H1 (cell line): ENCODE measurements around the gene IFIT5. TPM values are rescaled to one million over a fixed set of nuclear protein-coding genes. Genes with fewer than 3 reads are reported as not detected.

ENCODE experiments used
- CTCF ChIA-PET: fragments of 300-600 bp; sonication (Branson Sonifier 250); formaldehyde crosslinking; loops from one replicate; lab custom pipeline; 2021; ENCODE audit not compliant: partially characterized antibody; lab: Charles Lee
- POLR2A ChIA-PET: fragments of 300-600 bp; sonication (Branson Sonifier 250); formaldehyde crosslinking; loops from one replicate; lab custom pipeline; 2021; ENCODE audit warnings: inconsistent platforms; ENCODE audit not compliant: partially characterized antibody; lab: Charles Lee
- DNase-seq, 2 experiments: peaks; one replicate each; pipeline versions ENCODE4 v3.0.0 to v3.0.0-alpha.2; 2010 to 2022; ENCODE audit warnings: low spot score in 2 of 2, low read depth in 1 of 2, mixed read lengths in 1 of 2
- FAIRE-seq: peaks from 2 replicates; lab custom pipeline; 2011; peaks lifted over from hg19 to GRCh38; lab: Jason Lieb, UNC
- H2AFZ ChIP-seq: 2 replicates; pipeline ENCODE4 v1.8.1; 2012; ENCODE audit warnings: low read length, inconsistent platforms
- H2AK5ac ChIP-seq: 2 replicates; pipeline ENCODE4 v1.6.1; 2013; ENCODE audit warnings: low read depth, low read length
- H2BK120ac ChIP-seq: replicated peaks from 2 replicates; pipeline ENCODE3; 2013; ENCODE audit warnings: low read depth, low read length, inconsistent platforms
- H2BK12ac ChIP-seq: 2 replicates; pipeline ENCODE4 v1.6.1; 2013; ENCODE audit warnings: low read depth, low read length
- H2BK15ac ChIP-seq: 2 replicates; pipeline ENCODE4 v1.6.1; 2013; ENCODE audit warnings: low read length
- H2BK20ac ChIP-seq: 2 replicates; pipeline ENCODE4 v1.6.1; 2013; ENCODE audit warnings: low read length
- H2BK5ac ChIP-seq: 2 replicates; pipeline ENCODE4 v1.6.1; 2013; ENCODE audit warnings: low read depth, low read length
- H3K14ac ChIP-seq: 2 replicates; pipeline ENCODE4 v1.6.1; 2013; ENCODE audit warnings: inconsistent platforms; ENCODE audit not compliant: insufficient read length
- H3K18ac ChIP-seq: 2 replicates; pipeline ENCODE4 v1.6.1; 2013; ENCODE audit warnings: low read length; ENCODE audit errors: extremely low read depth
- H3K23ac ChIP-seq: 2 replicates; pipeline ENCODE4 v1.6.1; 2013; ENCODE audit warnings: inconsistent platforms; ENCODE audit not compliant: insufficient read length
- H3K23me2 ChIP-seq: 2 replicates; pipeline ENCODE4 v1.6.1; 2013; ENCODE audit warnings: low read depth, low read length
- H3K27ac ChIP-seq: 2 replicates; pipeline ENCODE4 v1.6.1; 2011; ENCODE audit warnings: low read depth, low read length, inconsistent platforms
- H3K27me3 ChIP-seq, 4 experiments: replicated peaks in 1 of 4; 1 replicate in 1 of 4; 2 replicates in 3 of 4; pipeline versions ENCODE4 v1.6.1 to v1.8.1; 2011 to 2013; ENCODE audit warnings: low read length in 3 of 4, mild to moderate bottlenecking in 3 of 4, inconsistent platforms in 2 of 4, mixed read lengths in 2 of 4, moderate library complexity in 1 of 4; ENCODE audit not compliant: control insufficient read depth in 3 of 4, insufficient read depth in 3 of 4; ENCODE audit errors: extremely low read depth in 1 of 4
- H3K36me3 ChIP-seq, 4 experiments: 2 replicates each; pipeline versions ENCODE4 v1.6.1 to v1.8.1; 2011 to 2013; ENCODE audit warnings: mild to moderate bottlenecking in 4 of 4, low read length in 3 of 4, moderate library complexity in 2 of 4, control low read depth in 1 of 4, inconsistent platforms in 1 of 4; ENCODE audit not compliant: insufficient read depth in 4 of 4, control insufficient read depth in 2 of 4
- H3K4ac ChIP-seq: replicated peaks from 2 replicates; pipeline ENCODE3; 2013; ENCODE audit warnings: low read length, low read depth, mixed read lengths, inconsistent platforms; ENCODE audit not compliant: insufficient read length
- H3K4me1 ChIP-seq, 4 experiments: replicated peaks in 1 of 4; 1 replicate in 1 of 4; 2 replicates in 3 of 4; pipeline versions ENCODE4 v1.6.1 to v1.8.1; 2011 to 2013; ENCODE audit warnings: low read length in 3 of 4, inconsistent platforms in 2 of 4, mixed read lengths in 1 of 4; ENCODE audit not compliant: insufficient read depth in 4 of 4, control insufficient read depth in 3 of 4
- H3K4me2 ChIP-seq, 2 experiments: 2 replicates each; pipeline versions ENCODE4 v1.6.1 to v1.8.1; 2011 to 2013; ENCODE audit warnings: low read depth in 2 of 2, low read length in 2 of 2, control low read depth in 1 of 2, inconsistent platforms in 1 of 2, mild to moderate bottlenecking in 1 of 2; ENCODE audit not compliant: insufficient read depth in 1 of 2
- H3K4me3 ChIP-seq, 4 experiments: fragments of 200-600, 300-600 bp in 1 of 4; sonication (generic), shearing (Covaris generic), sonication (Bioruptor Twin) in 1 of 4; 2 replicates each; pipeline versions ENCODE4 v1.5.1 to v1.8.1; 2011 to 2016; ENCODE audit warnings: low read length in 4 of 4, low read depth in 3 of 4, control low read depth in 2 of 4, inconsistent platforms in 2 of 4, mild to moderate bottlenecking in 2 of 4, mixed read lengths in 1 of 4, moderate library complexity in 1 of 4; ENCODE audit not compliant: insufficient read depth in 2 of 4; ENCODE audit errors: extremely low read depth in 1 of 4
- H3K56ac ChIP-seq: replicated peaks from 2 replicates; pipeline ENCODE3; 2013; ENCODE audit warnings: low read depth, mild to moderate bottlenecking, mixed read lengths, low read length, inconsistent platforms; ENCODE audit not compliant: insufficient read length
- H3K79me1 ChIP-seq: 2 replicates; pipeline ENCODE4 v1.6.1; 2013; ENCODE audit warnings: low read depth, low read length, control low read depth
- H3K79me2 ChIP-seq, 2 experiments: 2 replicates each; pipeline versions ENCODE4 v1.6.1 to v1.8.1; 2012 to 2013; ENCODE audit warnings: low read length in 2 of 2, mild to moderate bottlenecking in 2 of 2, inconsistent platforms in 1 of 2; ENCODE audit not compliant: insufficient read depth in 2 of 2, control insufficient read depth in 1 of 2
- H3K9ac ChIP-seq, 4 experiments: replicated peaks in 1 of 4; 1 replicate in 1 of 4; 2 replicates in 3 of 4; pipeline versions ENCODE4 v1.6.1 to v1.8.1; 2011 to 2013; ENCODE audit warnings: low read depth in 3 of 4, low read length in 3 of 4, control low read depth in 2 of 4, mild to moderate bottlenecking in 2 of 4, moderate library complexity in 2 of 4, inconsistent platforms in 1 of 4; ENCODE audit errors: extremely low read depth in 1 of 4
- H3K9me3 ChIP-seq, 2 experiments: 2 replicates each; pipeline versions ENCODE4 v1.6.1 to v1.8.1; 2012 to 2013; ENCODE audit warnings: mild to moderate bottlenecking in 2 of 2, moderate library complexity in 2 of 2, control low read depth in 1 of 2, inconsistent platforms in 1 of 2, low read depth in 1 of 2, low read length in 1 of 2, mixed read lengths in 1 of 2; ENCODE audit not compliant: insufficient read depth in 2 of 2
- H4K20me1 ChIP-seq, 2 experiments: replicated peaks in 1 of 2; 2 replicates each; pipeline versions ENCODE3 to v1.8.1; 2011 to 2013; ENCODE audit warnings: inconsistent platforms in 2 of 2, low read length in 2 of 2, mild to moderate bottlenecking in 1 of 2; ENCODE audit not compliant: insufficient read depth in 2 of 2, control insufficient read depth in 1 of 2
- H4K5ac ChIP-seq: 2 replicates; pipeline ENCODE4 v1.6.1; 2013; ENCODE audit warnings: low read length, low read depth, mixed read lengths, inconsistent platforms; ENCODE audit not compliant: insufficient read length
- H4K8ac ChIP-seq: 2 replicates; pipeline ENCODE4 v1.8.0; 2013; ENCODE audit warnings: mild to moderate bottlenecking, moderate library complexity, low read length, inconsistent platforms; ENCODE audit not compliant: insufficient read depth; ENCODE audit errors: extremely low read depth
- H4K91ac ChIP-seq: replicated peaks from 2 replicates; pipeline ENCODE3; 2013; ENCODE audit warnings: low read length, mixed read lengths, inconsistent platforms; ENCODE audit not compliant: insufficient read length
- CHD2 ChIP-seq: IDR thresholded peaks from 2 replicates; pipeline ENCODE4 v1.6.1; 2012; ENCODE audit warnings: low read length, improper control_type of control experiment
- SIN3A ChIP-seq, 2 experiments: IDR thresholded peaks in 1 of 2; conservative IDR thresholded peaks in 1 of 2; 2 replicates each; pipeline ENCODE4 v1.6.1; 2011 to 2012; ENCODE audit warnings: low read length in 2 of 2, improper control_type of control experiment in 1 of 2, low read depth in 1 of 2, mild to moderate bottlenecking in 1 of 2
- WGBS, 2 experiments: shearing (Covaris generic) in 1 of 2; methylation state at CpG; one replicate each; pipeline versions ENCODE4 v1.1.6 to v1.1.7; 2013 to 2015; ENCODE audit warnings: low lambda C conversion rate in 2 of 2, mixed read lengths in 2 of 2, inconsistent platforms in 1 of 2, low coverage in 1 of 2, missing lambda C conversion rate in 1 of 2; ENCODE audit not compliant: insufficient replicate concordance in 2 of 2, insufficient coverage in 1 of 2, insufficient read length in 1 of 2; ENCODE audit errors: extremely low coverage in 1 of 2, missing lambda C conversion rate in 1 of 2; 5-methylcytosine and 5-hydroxymethylcytosine counted together
- polyA plus RNA-seq, 7 experiments: library from polyadenylated mRNA; depleted of rRNA in 3 of 7; stranded (reverse) in 5 of 7; unstranded in 2 of 7; fragments of >200 nt in 5 of 7; fragments of 200-250 nt in 2 of 7; gene quantifications; 1 replicate in 5 of 7; 2 replicates in 1 of 7; 4 replicates in 1 of 7; pipeline versions ENCODE4 v1.2.1 to v1.2.3, GENCODE V29; 2011 to 2013; ENCODE audit warnings: missing spikeins in 2 of 7, mixed read lengths in 2 of 7
- total RNA-seq: library from RNA; stranded (reverse); fragmentation: NEBNext Ultra II Directional; extraction: Animal tissue kit (Norgen Biotek cat#: 25700); gene quantifications from 2 replicates; pipeline ENCODE4 v1.2.1, GENCODE V29; 2021

IFIT5 gene
- total and polyA plus RNA-seq, 2 of the 8 experiments (the other 6 are each of a cell fraction or from before 2014, with no cell fraction given) = 0.94 to 2.6 TPM

- DNase-seq = no peak
- H2BK5ac ChIP-seq = no peak overlapping the region
- H2BK20ac ChIP-seq = no peak overlapping the region
- WGBS, 2 experiments = 86% methylated on average over 6 of the region's 6 CpGs; no CpG with 5 or more reads in 1 of the 2 experiments
- no peak overlapping the region for H3K27ac ChIP-seq
- H3K9ac ChIP-seq = no peak overlapping the region
- H4K8ac ChIP-seq = no peak overlapping the region
- no peak overlapping the region for H4K91ac ChIP-seq
- H2AK5ac ChIP-seq = no peak overlapping the region
- TF ChIP-seq SIN3A (conservative IDR thresholded peaks at IDR 0.05 in 1 of 2, IDR thresholded peaks at IDR 0.05 in 1 of 2; ENCODE audit: low read depth in 1 of 2, low read length in 2 of 2) (no peak), CHD2 (no peak)
- TF ChIP-seq, all 59 proteins: peak for 0
- Histone ChIP-seq H3K4ac (no peak overlapping the region), H2BK120ac (no peak overlapping the region), H3K23me2 (no peaks in the 10 kb centered on the region; the same call in 1 of the 2 replicates), H2BK15ac (no peak overlapping the region), H3K4me2 (no peak overlapping the region), H3K14ac (no peak overlapping the region), H4K5ac (no peak overlapping the region), H3K9me3 (no peaks in the 10 kb centered on the region), H4K20me1 (no peaks in the 10 kb centered on the region), H3K23ac (no peak overlapping the region), H3K36me3 (no peaks in the 10 kb centered on the region), H3K27me3 (no peaks in the 10 kb centered on the region), H2AFZ (no peak overlapping the region), H3K18ac (no peak overlapping the region), H3K4me3 (no peak overlapping the region), H2BK12ac (no peak overlapping the region), H3K79me2 (no peaks in the 10 kb centered on the region; a peak in 1 of 4 replicates), H3K79me1 (no peaks in the 10 kb centered on the region), H3K4me1 (no peaks in the 10 kb centered on the region; a peak in 1 of 7 replicates), H3K56ac (no peak overlapping the region)
- ChIA-PET CTCF (interaction anchor here (0.7 to 3.1 kb wide), 2 partner anchors 92 to 101 kb away, joined by 4 to 14 read pairs; no protein-coding TSS in a partner anchor), POLR2A (no interaction called here)
- FAIRE-seq = no peak
Observed at GRCh38 chr10:89463846-89464537, 49.6 kb downstream of the IFIT5 start.
